ENCODE data around the gene RAB21.

RAB21 gene

GRCh38 chr12:71763677-71764379 is 9.2 kb downstream of the RAB21 start:
- peak overlapping the region; percentile 40 for H3K4me2 ChIP-seq (ENCODE audit: low read depth, low read length, poor library complexity, severe bottlenecking)
- H3K27me3 ChIP-seq (ENCODE audit: insufficient read depth, low read length, poor library complexity, severe bottlenecking) = no peaks in the 10 kb centered on the region
- no peaks in the 10 kb centered on the region for H3K36me3 ChIP-seq (ENCODE audit: insufficient read depth, low read length)
- TF ChIP-seq EZH2phosphoT487 (IDR thresholded peaks at IDR 0.05; ENCODE audit: borderline replicate concordance) = no peak
- H3K9me3 ChIP-seq (ENCODE audit: insufficient read depth, low read depth, low read length) = no peaks in the 10 kb centered on the region
- peaks cover 46% of the 10 kb centered on the region for H3K4me1 ChIP-seq (ENCODE audit: insufficient read depth, low read length, poor library complexity, severe bottlenecking)
- H2AFZ ChIP-seq (ENCODE audit: low read length) = no peak overlapping the region
- peaks cover 75% of the 10 kb centered on the region for H4K20me1 ChIP-seq (ENCODE audit: insufficient read depth, low read length, poor library complexity, severe bottlenecking)
- no peak overlapping the region for H3K9ac ChIP-seq (ENCODE audit: low read depth, low read length, poor library complexity, severe bottlenecking)
- no peaks in the 10 kb centered on the region for H3F3A ChIP-seq (ENCODE audit: low read depth)
- no peaks in the 10 kb centered on the region for H3K9me2 ChIP-seq (replicated peaks; ENCODE audit: low read depth, low read length)
- H3K4me3 ChIP-seq (ENCODE audit: low read length, poor library complexity, severe bottlenecking) = peak overlapping the region; percentile 8
- H3K79me2 ChIP-seq (ENCODE audit: insufficient read depth, low read length) = peaks cover 97% of the 10 kb centered on the region

- Histone ChIP-seq H3K9me3 (ENCODE audit: insufficient read depth, low read depth, low read length) (no peaks in the 10 kb centered on the region), H4K20me1 (ENCODE audit: insufficient read depth, low read length, poor library complexity, severe bottlenecking) (peaks cover 73% of the 10 kb centered on the region), H3K79me2 (ENCODE audit: insufficient read depth, low read length) (peaks cover 93% of the 10 kb centered on the region), H3K4me3 (ENCODE audit: low read length, poor library complexity, severe bottlenecking) (no peak overlapping the region), H3K27me3 (ENCODE audit: insufficient read depth, low read length, poor library complexity, severe bottlenecking) (no peaks in the 10 kb centered on the region), H3K36me3 (ENCODE audit: insufficient read depth, low read length) (peaks cover under 1% of the 10 kb centered on the region; the same call in 1 of the 2 replicates), H3K4me2 (ENCODE audit: low read depth, low read length, poor library complexity, severe bottlenecking) (peak overlapping the region; percentile 26), H3K4me1 (ENCODE audit: insufficient read depth, low read length, poor library complexity, severe bottlenecking) (peaks cover 40% of the 10 kb centered on the region), H3K9me2 (replicated peaks; ENCODE audit: low read depth, low read length) (no peaks in the 10 kb centered on the region), H3K9ac (ENCODE audit: low read depth, low read length, poor library complexity, severe bottlenecking) (no peak overlapping the region), H2AFZ (ENCODE audit: low read length) (no peak overlapping the region), H3F3A (ENCODE audit: low read depth) (no peaks in the 10 kb centered on the region)
- TF ChIP-seq EZH2phosphoT487 (IDR thresholded peaks at IDR 0.05; ENCODE audit: borderline replicate concordance) (no peak), CTCF (conservative IDR thresholded peaks at IDR 0.05; ENCODE audit: low read length) (no peak)
Observed at GRCh38 chr12:71764587-71765321, 10.1 kb downstream of the RAB21 start.

- H3K9ac ChIP-seq (ENCODE audit: low read depth, low read length, poor library complexity, severe bottlenecking) = no peak overlapping the region
- H3K79me2 ChIP-seq (ENCODE audit: insufficient read depth, low read length) = peaks cover 81% of the 10 kb centered on the region
- H3K4me3 ChIP-seq (ENCODE audit: low read length, poor library complexity, severe bottlenecking) = no peak overlapping the region
- no peaks in the 10 kb centered on the region for H3K27me3 ChIP-seq (ENCODE audit: insufficient read depth, low read length, poor library complexity, severe bottlenecking)
- peaks cover 66% of the 10 kb centered on the region for H4K20me1 ChIP-seq (ENCODE audit: insufficient read depth, low read length, poor library complexity, severe bottlenecking)
- no peaks in the 10 kb centered on the region for H3K9me2 ChIP-seq (replicated peaks; ENCODE audit: low read depth, low read length)
- peaks cover 15% of the 10 kb centered on the region; the same call in 1 of the 2 replicates for H3K36me3 ChIP-seq (ENCODE audit: insufficient read depth, low read length)
- H2AFZ ChIP-seq (ENCODE audit: low read length) = no peak overlapping the region
- H3K4me2 ChIP-seq (ENCODE audit: low read depth, low read length, poor library complexity, severe bottlenecking) = peak overlapping the region; percentile 10
- no peaks in the 10 kb centered on the region for H3K9me3 ChIP-seq (ENCODE audit: insufficient read depth, low read depth, low read length)
- no peaks in the 10 kb centered on the region for H3F3A ChIP-seq (ENCODE audit: low read depth)
- H3K4me1 ChIP-seq (ENCODE audit: insufficient read depth, low read length, poor library complexity, severe bottlenecking) = peaks cover 31% of the 10 kb centered on the region
- TF ChIP-seq CTCF (conservative IDR thresholded peaks at IDR 0.05; ENCODE audit: low read length) = no peak
- TF ChIP-seq EZH2phosphoT487 (IDR thresholded peaks at IDR 0.05; ENCODE audit: borderline replicate concordance) = no peak
Observed at GRCh38 chr12:71766202-71766601, 11.5 kb downstream of the RAB21 start.
